VCaP (cell line): ENCODE measurements around the gene OPRL1.

Experiments
- H3K27ac ChIP-seq: fragments of 450-650 bp; 2 replicates; pipeline ENCODE4 v1.5.1; 2017
- CTCF ChIP-seq: fragments of 450-650 bp; conservative IDR thresholded peaks from 2 replicates; pipeline ENCODE4 v1.5.1; 2017; ENCODE audit warnings: mild to moderate bottlenecking, moderate library complexity

Gene OPRL1

DNA sequence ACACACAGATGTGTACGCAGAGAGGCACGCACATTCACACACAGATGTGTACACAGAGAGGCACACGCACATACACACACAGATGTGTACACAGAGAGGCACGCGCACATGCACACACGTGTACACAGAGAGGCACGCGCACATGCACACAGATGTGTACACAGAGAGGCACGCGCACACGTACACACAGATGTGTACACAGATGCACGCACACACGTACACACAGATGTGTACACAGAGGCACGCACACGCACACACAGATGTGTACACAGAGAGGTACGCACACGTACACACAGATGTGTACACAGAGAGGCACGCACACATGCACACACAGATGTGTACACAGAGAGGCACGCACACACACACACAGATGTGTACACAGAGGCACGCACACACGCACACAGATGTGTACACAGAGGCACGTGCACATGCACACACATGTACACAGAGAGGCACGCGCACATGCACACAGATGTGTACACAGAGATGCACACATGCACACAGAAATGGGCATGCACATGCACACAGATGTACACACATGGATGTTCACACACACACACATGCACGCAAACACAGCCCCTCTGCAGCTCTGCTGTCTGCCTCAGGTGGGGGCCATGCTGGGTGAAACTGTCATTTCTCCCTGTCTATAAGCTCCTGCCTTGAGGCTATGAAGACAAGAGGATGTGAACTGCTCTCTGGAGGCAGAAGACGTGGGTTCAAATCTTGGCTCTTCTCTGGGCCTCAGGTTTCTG is 70.1 kb downstream of the OPRL1 start:
- no peak overlapping the region for H3K27ac ChIP-seq
- no peak for TF ChIP-seq CTCF
